HK-2 (cell line): ENCODE data around the gene TMC8.
"Not testable (repeated sequence)": the region's sequence is repeated elsewhere in the genome, so short reads cannot be mapped to it uniquely, and the experiment has no call there.

Experiments used
- DNase-seq: peaks from one replicate; pipeline ENCODE4 v3.0.0-alpha.2; 2018; ENCODE audit not compliant: unreplicated experiment

Gene TMC8

GRCh38 chr17:78110363-78111015 lies 20.1 kb upstream of the TMC8 start:
- no peak for DNase-seq

GRCh38 chr17:78111016-78111726 lies 19.4 kb upstream of the TMC8 start:
- no peak for DNase-seq

- DNase-seq, result no peak
These were observed 18.6 kb upstream of the TMC8 start for GRCh38 chr17:78111727-78112517.

- peak; percentile 89 for DNase-seq
These were observed 17.8 kb upstream of the TMC8 start for GRCh38 chr17:78112518-78113471.

- DNase-seq, result no peak
These were observed 16.5 kb upstream of the TMC8 start for GRCh38 chr17:78113804-78114785.

GRCh38 chr17:78114831-78115723 lies 15.5 kb upstream of the TMC8 start:
- no peak for DNase-seq

GRCh38 chr17:78115803-78116202 lies 14.8 kb upstream of the TMC8 start:
- not testable (repeated sequence) for DNase-seq

GRCh38 chr17:78116411-78116810 lies 14.2 kb upstream of the TMC8 start:
- DNase-seq, result no peak

GRCh38 chr17:78117027-78117981 lies 13.3 kb upstream of the TMC8 start:
- no peak for DNase-seq

GRCh38 chr17:78118801-78119241 lies 11.8 kb upstream of the TMC8 start:
- no peak for DNase-seq

GRCh38 chr17:78120537-78120936 lies 10.0 kb upstream of the TMC8 start:
- DNase-seq, result no peak

- no peak for DNase-seq
These were observed 9.4 kb upstream of the TMC8 start for GRCh38 chr17:78120971-78121800.

- no peak for DNase-seq
These were observed 8.8 kb upstream of the TMC8 start for GRCh38 chr17:78121801-78122215.

GRCh38 chr17:78122216-78122930 lies 8.2 kb upstream of the TMC8 start:
- no peak for DNase-seq

GRCh38 chr17:78122931-78123249 lies 7.7 kb upstream of the TMC8 start:
- DNase-seq, result no peak

- DNase-seq, result no peak
These were observed 7.2 kb upstream of the TMC8 start for GRCh38 chr17:78123258-78123929.
